ENCODE data around the gene FERD3L.
"Not testable (repeated sequence)": the region's sequence is repeated elsewhere in the genome, so short reads cannot be mapped to it uniquely, and the experiment has no call there.

Gene FERD3L

GRCh38 chr7:19144661-19145433 is at the start of gene FERD3L:
FERD3L (minus strand) TSS chr7:19145421; CDS start chr7:19145362, 59 bp downstream.
- DNase-seq = no peak

- not testable (repeated sequence) for DNase-seq
These were observed 49.2 kb upstream of the FERD3L start for GRCh38 chr7:19194417-19194816.

- no peak for DNase-seq
These were observed 36.4 kb upstream of the FERD3L start for GRCh38 chr7:19181634-19182033.

- no peak for DNase-seq
These were observed 33.4 kb upstream of the FERD3L start for GRCh38 chr7:19178595-19178994.

- peak; percentile 3 for DNase-seq
These were observed 32.0 kb upstream of the FERD3L start for GRCh38 chr7:19177269-19177668.

- DNase-seq = no peak
These were observed 30.0 kb upstream of the FERD3L start for GRCh38 chr7:19175241-19175640.

GRCh38 chr7:19161671-19162070 is 16.4 kb upstream of the FERD3L start:
- no peak for DNase-seq

GRCh38 chr7:19146699-19147098 is 1.5 kb upstream of the FERD3L start:
- DNase-seq = peak; percentile 1

- DNase-seq = no peak
These were observed 354 bp upstream of the FERD3L start for GRCh38 chr7:19145434-19146115.

GRCh38 chr7:19143881-19144574 is 1.2 kb downstream of the FERD3L start:
- no peak for DNase-seq

- DNase-seq = no peak
These were observed 5.4 kb downstream of the FERD3L start for GRCh38 chr7:19139706-19140327.

- no peak for DNase-seq
These were observed 11.3 kb downstream of the FERD3L start for GRCh38 chr7:19133886-19134285.

GRCh38 chr7:19133390-19133789 is 11.8 kb downstream of the FERD3L start:
- DNase-seq = no peak

- no peak for DNase-seq
These were observed 16.4 kb downstream of the FERD3L start for GRCh38 chr7:19128856-19129255.

GRCh38 chr7:19121977-19122588 is 23.1 kb downstream of the FERD3L start:
- DNase-seq = peak; percentile 15

- no peak for DNase-seq
These were observed 25.2 kb downstream of the FERD3L start for GRCh38 chr7:19119870-19120486.

GRCh38 chr7:19119372-19119771 is 25.8 kb downstream of the FERD3L start:
- DNase-seq = no peak

- no peak for DNase-seq
These were observed 26.4 kb downstream of the FERD3L start for GRCh38 chr7:19118636-19119371.

- no peak for DNase-seq
These were observed 27.2 kb downstream of the FERD3L start for GRCh38 chr7:19117870-19118608.

- DNase-seq = no peak
These were observed 27.9 kb downstream of the FERD3L start, which contains the start of gene TWIST1 for GRCh38 chr7:19117091-19117869. TWIST1 (minus strand) TSS chr7:19117636; CDS start chr7:19117321, 315 bp downstream.
